Measurements from ENCODE around the gene KCTD15.

DNA sequence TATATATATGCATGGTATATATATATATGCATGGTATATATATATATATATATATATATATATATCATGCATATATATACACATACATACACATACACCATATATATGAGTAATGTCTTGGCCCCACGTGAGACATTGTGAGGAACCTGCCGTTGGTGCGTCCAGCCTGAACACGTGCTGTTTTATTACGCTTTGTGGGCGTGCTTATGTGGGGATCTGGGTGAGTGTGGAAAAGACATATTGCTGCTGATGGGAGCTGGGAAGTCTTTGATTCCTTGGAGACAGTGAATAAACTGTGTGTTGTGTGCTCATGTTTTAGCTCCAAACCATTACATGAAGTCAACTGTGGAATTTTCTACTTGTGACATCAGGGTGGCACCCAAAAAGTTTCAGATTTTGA lies 28.9 kb downstream of the KCTD15 start:
- TF ChIP-seq EP300 (IDR thresholded peaks at IDR 0.05) = no peak
- TF ChIP-seq, protein P1, sequence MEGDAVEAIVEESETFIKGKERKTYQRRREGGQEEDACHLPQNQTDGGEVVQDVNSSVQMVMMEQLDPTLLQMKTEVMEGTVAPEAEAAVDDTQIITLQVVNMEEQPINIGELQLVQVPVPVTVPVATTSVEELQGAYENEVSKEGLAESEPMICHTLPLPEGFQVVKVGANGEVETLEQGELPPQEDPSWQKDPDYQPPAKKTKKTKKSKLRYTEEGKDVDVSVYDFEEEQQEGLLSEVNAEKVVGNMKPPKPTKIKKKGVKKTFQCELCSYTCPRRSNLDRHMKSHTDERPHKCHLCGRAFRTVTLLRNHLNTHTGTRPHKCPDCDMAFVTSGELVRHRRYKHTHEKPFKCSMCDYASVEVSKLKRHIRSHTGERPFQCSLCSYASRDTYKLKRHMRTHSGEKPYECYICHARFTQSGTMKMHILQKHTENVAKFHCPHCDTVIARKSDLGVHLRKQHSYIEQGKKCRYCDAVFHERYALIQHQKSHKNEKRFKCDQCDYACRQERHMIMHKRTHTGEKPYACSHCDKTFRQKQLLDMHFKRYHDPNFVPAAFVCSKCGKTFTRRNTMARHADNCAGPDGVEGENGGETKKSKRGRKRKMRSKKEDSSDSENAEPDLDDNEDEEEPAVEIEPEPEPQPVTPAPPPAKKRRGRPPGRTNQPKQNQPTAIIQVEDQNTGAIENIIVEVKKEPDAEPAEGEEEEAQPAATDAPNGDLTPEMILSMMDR (IDR thresholded peaks at IDR 0.05) = no peak
